Measurements from ENCODE around the gene IHH. TPM values are rescaled to one million over a fixed set of nuclear protein-coding genes. Genes with fewer than 3 reads are reported as not detected.
A peak's percentile ranks its signal among the peaks of the same experiment; 100 is the strongest.

IHH gene
- polyA plus RNA-seq, 1 experiment, result not detected

DNA sequence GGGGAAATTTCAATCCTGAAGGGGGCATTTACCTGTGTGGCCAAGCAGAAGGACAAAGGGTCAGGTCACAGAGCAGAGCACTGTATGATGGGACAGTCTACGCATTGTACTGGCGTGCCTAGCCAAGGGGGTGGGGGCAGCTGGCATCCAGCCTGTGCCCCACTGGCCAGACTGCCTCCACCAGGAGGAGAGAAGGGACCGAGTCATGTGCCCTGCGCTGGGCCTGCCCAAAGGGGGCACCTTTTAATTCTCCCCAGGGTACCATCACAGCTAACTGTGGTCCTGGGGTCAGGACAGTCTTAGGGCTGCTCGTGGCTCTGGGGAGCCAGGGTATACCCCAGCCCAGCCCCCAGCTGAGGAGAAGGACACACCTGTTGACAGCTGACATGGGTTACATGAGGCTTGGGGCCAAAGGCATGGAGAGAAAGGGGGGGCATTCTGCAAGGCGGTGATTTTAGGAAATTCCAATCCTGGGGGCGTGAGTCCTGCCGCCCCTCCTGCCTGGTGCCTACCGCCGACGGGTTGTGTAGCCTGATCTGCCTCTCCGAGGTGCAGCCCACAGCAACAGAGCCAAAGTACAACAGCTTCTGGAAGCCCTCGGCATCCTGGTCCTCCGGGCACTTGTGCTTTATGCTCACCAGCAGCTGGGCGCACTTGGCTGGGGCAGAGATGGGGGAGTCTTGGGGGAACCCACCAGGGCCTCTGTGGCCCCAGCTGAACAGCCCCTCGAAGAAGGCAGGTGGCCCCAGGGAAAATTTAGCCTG, 30.4 kb downstream of the IHH start:
- TF ChIP-seq, protein P1, sequence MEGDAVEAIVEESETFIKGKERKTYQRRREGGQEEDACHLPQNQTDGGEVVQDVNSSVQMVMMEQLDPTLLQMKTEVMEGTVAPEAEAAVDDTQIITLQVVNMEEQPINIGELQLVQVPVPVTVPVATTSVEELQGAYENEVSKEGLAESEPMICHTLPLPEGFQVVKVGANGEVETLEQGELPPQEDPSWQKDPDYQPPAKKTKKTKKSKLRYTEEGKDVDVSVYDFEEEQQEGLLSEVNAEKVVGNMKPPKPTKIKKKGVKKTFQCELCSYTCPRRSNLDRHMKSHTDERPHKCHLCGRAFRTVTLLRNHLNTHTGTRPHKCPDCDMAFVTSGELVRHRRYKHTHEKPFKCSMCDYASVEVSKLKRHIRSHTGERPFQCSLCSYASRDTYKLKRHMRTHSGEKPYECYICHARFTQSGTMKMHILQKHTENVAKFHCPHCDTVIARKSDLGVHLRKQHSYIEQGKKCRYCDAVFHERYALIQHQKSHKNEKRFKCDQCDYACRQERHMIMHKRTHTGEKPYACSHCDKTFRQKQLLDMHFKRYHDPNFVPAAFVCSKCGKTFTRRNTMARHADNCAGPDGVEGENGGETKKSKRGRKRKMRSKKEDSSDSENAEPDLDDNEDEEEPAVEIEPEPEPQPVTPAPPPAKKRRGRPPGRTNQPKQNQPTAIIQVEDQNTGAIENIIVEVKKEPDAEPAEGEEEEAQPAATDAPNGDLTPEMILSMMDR (IDR thresholded peaks at IDR 0.05; ENCODE audit: low read depth, low read length), result no peak
- Histone ChIP-seq H3K4me3 (ENCODE audit: low read depth, low read length) (no peak overlapping the region), H3K27me3 (ENCODE audit: control insufficient read depth, insufficient read depth, low read length) (peaks cover 42% of the 10 kb centered on the region), H3K27ac (ENCODE audit: low read depth, low read length) (no peak overlapping the region), H3K9me3 (ENCODE audit: control insufficient read depth, insufficient read depth, low read length) (no peaks in the 10 kb centered on the region; the same call in 1 of the 2 replicates)
- POLR2A ChIA-PET, result interaction anchor here (1.2 kb wide), 1 partner anchor 124 kb away, joined by 3 read pairs; no protein-coding TSS in a partner anchor
- CTCF ChIA-PET, result interaction anchor here (0.5 to 8.7 kb wide), 51 partner anchors 8 to 323 kb away, joined by 3 to 250 read pairs (median 5); partner anchors contain the start of genes CFAP65 and NHEJ1
- no peak for DNase-seq (ENCODE audit: low read depth, low spot score)

DNA sequence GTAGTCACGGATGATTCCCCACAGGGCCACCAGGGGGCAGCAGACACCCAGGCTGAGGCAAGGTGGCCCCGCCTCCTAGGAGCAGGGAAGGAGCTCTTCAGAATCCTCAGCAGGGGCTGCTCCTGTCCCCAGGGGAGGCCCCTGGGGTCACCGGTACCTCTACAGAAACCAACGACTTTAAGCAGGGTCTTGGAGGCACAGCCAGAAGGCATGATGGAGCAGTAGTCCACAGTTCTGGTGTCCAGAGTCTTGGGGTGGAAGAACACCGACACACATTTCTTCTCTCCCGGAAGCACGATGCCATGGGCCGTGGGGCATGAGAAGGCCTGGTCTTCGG, 30.9 kb downstream of the IHH start:
- TF ChIP-seq, protein P1 (IDR thresholded peaks at IDR 0.05; ENCODE audit: low read depth, low read length), result peak; percentile 95
- H3K27me3 ChIP-seq (ENCODE audit: control insufficient read depth, insufficient read depth, low read length), result peaks cover 41% of the 10 kb centered on the region
- DNase-seq (ENCODE audit: low read depth, low spot score), result peak; percentile 33
- ChIA-PET POLR2A (interaction anchor here (1.2 kb wide), 1 partner anchor 124 kb away, joined by 3 read pairs; no protein-coding TSS in a partner anchor), CTCF (interaction anchor here (0.5 to 8.7 kb wide), 50 partner anchors 8 to 323 kb away, joined by 3 to 250 read pairs (median 5); partner anchors contain the start of genes CFAP65 and NHEJ1)
- H3K27ac ChIP-seq (ENCODE audit: low read depth, low read length), result no peak overlapping the region
- no peak overlapping the region for H3K4me3 ChIP-seq (ENCODE audit: low read depth, low read length)
- H3K9me3 ChIP-seq (ENCODE audit: control insufficient read depth, insufficient read depth, low read length), result no peaks in the 10 kb centered on the region; the same call in 1 of the 2 replicates

DNA sequence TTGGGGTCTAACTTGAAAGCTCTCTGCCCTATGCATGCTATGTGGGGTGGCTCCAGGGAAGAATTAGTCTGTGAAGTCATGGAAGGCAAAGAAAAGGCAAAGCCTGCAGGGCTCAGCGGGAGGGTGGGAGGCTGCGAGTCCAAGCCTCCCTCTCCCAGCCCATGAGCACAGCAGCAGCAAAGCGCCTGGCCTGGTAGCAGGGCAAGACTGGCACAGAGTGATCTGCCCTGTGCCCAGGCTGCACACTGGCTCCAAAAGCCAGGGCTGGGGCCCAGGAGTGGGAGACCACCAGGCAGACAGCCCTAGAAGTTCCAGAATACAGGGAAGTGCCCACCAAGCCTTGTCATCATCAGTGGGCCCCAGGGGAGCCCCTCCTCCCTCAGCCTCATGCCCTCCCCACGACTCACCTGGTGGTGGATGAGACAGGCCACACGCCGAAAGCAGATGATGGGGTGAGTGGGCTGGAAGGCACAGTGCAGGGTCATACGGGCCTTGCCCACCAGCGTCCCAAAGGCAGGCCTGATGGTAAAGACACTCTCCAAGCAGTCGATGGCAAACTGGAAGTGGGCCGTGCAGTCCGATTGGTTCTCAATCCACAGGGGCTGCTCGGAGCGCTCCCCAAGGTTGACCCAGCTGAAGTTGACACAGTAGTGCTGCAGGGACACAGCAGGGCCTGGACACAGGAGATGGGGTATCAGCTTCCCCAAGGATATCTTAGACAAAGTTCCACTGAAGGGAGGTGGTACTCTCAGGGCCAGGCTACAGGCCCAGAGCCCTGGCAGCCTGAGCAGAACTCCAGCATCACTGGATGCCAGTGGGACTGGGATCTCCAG, 31.5 kb downstream of the IHH start:
- POLR2A ChIA-PET, result interaction anchor here (1.2 kb wide), 1 partner anchor 125 kb away, joined by 3 read pairs; no protein-coding TSS in a partner anchor
- TF ChIP-seq, protein P1 (IDR thresholded peaks at IDR 0.05; ENCODE audit: low read depth, low read length), result no peak
- DNase-seq (ENCODE audit: low read depth, low spot score), result no peak

DNA sequence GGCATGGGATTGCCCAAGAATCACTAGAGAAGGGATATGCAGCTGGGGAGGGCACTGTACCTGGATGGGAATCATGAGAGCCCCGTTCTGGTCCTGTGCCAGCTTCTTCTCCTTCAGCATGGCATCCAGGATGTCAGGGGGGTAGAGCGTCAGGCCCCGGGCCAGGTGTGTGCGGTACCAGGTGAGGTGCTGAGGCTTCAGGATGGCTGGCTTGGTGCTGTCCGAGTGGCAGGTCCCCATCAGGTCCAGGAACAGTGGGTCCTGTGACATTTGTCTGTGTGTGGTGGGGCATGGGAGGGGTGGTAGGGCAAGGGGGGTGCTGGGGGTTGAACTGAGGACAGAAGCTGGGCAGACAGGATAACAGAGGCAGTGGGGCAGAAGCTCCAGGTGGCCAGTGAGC, 32.6 kb downstream of the IHH start:
- ChIA-PET CTCF (interaction anchor here (0.7 to 8.7 kb wide), 4 partner anchors 30 to 166 kb away, joined by 3 to 250 read pairs (median 14); partner anchors contain the start of gene NHEJ1), POLR2A (no interaction called here)
- DNase-seq (ENCODE audit: low read depth, low spot score), result no peak
- TF ChIP-seq, protein P1 (IDR thresholded peaks at IDR 0.05; ENCODE audit: low read depth, low read length), result no peak
- Histone ChIP-seq H3K4me3 (ENCODE audit: low read depth, low read length) (no peak overlapping the region), H3K27ac (ENCODE audit: low read depth, low read length) (no peak overlapping the region), H3K9me3 (ENCODE audit: control insufficient read depth, insufficient read depth, low read length) (no peaks in the 10 kb centered on the region; the same call in 1 of the 2 replicates), H3K27me3 (ENCODE audit: control insufficient read depth, insufficient read depth, low read length) (peaks cover 47% of the 10 kb centered on the region)

More for the DNA sequence above, 31.5 kb downstream of the IHH start:
- Histone ChIP-seq H3K9me3 (ENCODE audit: control insufficient read depth, insufficient read depth, low read length) (no peaks in the 10 kb centered on the region; the same call in 1 of the 2 replicates), H3K27me3 (ENCODE audit: control insufficient read depth, insufficient read depth, low read length) (peaks cover 37% of the 10 kb centered on the region), H3K27ac (ENCODE audit: low read depth, low read length) (no peak overlapping the region), H3K4me3 (ENCODE audit: low read depth, low read length) (no peak overlapping the region)
- CTCF ChIA-PET, result interaction anchor here (0.6 to 8.7 kb wide), 44 partner anchors 9 to 324 kb away, joined by 3 to 250 read pairs (median 5); partner anchors contain the start of genes CFAP65 and NHEJ1

Data from AG04450 (cell line).